Smooth muscle cell (in vitro differentiated cells): ENCODE data around the gene HDAC11. TPM values are rescaled to one million over a fixed set of nuclear protein-coding genes. Genes with fewer than 3 reads are reported as not detected.

Experiments
- DNase-seq: peaks from one replicate; lab custom pipeline; 2025; ENCODE audit not compliant: unreplicated experiment; lab: John Stamatoyannopoulos, UW
- H2AFZ ChIP-seq: fragments of 200-600 bp; sonication (generic); 2 replicates; pipeline ENCODE4 v1.6.0; 2016; ENCODE audit warnings: antibody characterized with exemption, low read depth, mild to moderate bottlenecking
- H3F3A ChIP-seq: fragments of 200-600 bp; sonication (generic); 2 replicates; pipeline ENCODE4 v1.6.0; 2017; ENCODE audit warnings: antibody characterized with exemption, low read depth
- H3K27ac ChIP-seq: fragments of 200-600 bp; sonication (generic); 2 replicates; pipeline ENCODE4 v1.5.1; 2016; ENCODE audit warnings: low read depth, mild to moderate bottlenecking
- H3K27me3 ChIP-seq: fragments of 200-600 bp; sonication (generic); 2 replicates; pipeline ENCODE4 v1.6.1; 2016; ENCODE audit warnings: low read depth, mild to moderate bottlenecking
- H3K36me3 ChIP-seq: fragments of 200-600 bp; sonication (generic); 2 replicates; pipeline ENCODE4 v1.5.1; 2016; ENCODE audit warnings: low read depth
- H3K4me1 ChIP-seq: fragments of 200-600 bp; sonication (generic); 2 replicates; pipeline ENCODE4 v1.5.1; 2016; ENCODE audit warnings: low read depth
- H3K4me2 ChIP-seq: fragments of 200-600 bp; sonication (generic); 2 replicates; pipeline ENCODE4 v1.6.0; 2016; ENCODE audit warnings: mild to moderate bottlenecking
- H3K4me3 ChIP-seq: fragments of 200-600 bp; sonication (generic); 2 replicates; pipeline ENCODE4 v1.5.1; 2016; ENCODE audit warnings: mild to moderate bottlenecking
- H3K79me2 ChIP-seq: fragments of 200-600 bp; sonication (generic); 2 replicates; pipeline ENCODE4 v1.6.0; 2016; ENCODE audit warnings: low read depth, mild to moderate bottlenecking
- H3K9ac ChIP-seq: fragments of 200-600 bp; sonication (generic); 2 replicates; pipeline ENCODE4 v1.6.0; 2016; ENCODE audit warnings: low read depth
- H3K9me3 ChIP-seq: fragments of 200-600 bp; sonication (generic); replicated peaks from 2 replicates; pipeline ENCODE4 v1.5.1; 2016; ENCODE audit warnings: low read depth
- H4K20me1 ChIP-seq: fragments of 200-600 bp; sonication (generic); 2 replicates; pipeline ENCODE4 v1.6.0; 2016; ENCODE audit warnings: low read depth
- CTCF ChIP-seq: fragments of 200-600 bp; sonication (generic); IDR thresholded peaks from 2 replicates; pipeline ENCODE4 v1.5.1; 2017; ENCODE audit warnings: borderline replicate concordance, mild to moderate bottlenecking, antibody characterized with exemption; ENCODE audit not compliant: insufficient read depth, poor library complexity, severe bottlenecking
- WGBS: methylation state at CpG from one replicate; pipeline ENCODE4 v1.1.7; 2016; ENCODE audit warnings: low lambda C conversion rate; 5-methylcytosine and 5-hydroxymethylcytosine counted together
- polyA plus RNA-seq: library from polyadenylated mRNA; unstranded; fragments of >200 nt; fragmentation: Nextera tagmentation; extraction: Ambion mirVana; gene quantifications from 2 replicates; pipeline ENCODE4 v1.2.1, GENCODE V29; 2016
- total RNA-seq: library from RNA; depleted of rRNA; stranded (reverse); fragments of >200 nt; gene quantifications from 2 replicates; pipeline ENCODE4 v1.2.3, GENCODE V29; 2014

HDAC11 gene
- total and polyA plus RNA-seq, 2 experiments from 2014 or later: 9.6 to 14.8 TPM

- Histone ChIP-seq H3K36me3 (no peaks in the 10 kb centered on the region), H3K27me3 (no peaks in the 10 kb centered on the region), H3K79me2 (no peaks in the 10 kb centered on the region), H3K4me2 (no peak overlapping the region), H3K9ac (no peak overlapping the region), H3F3A (peaks cover 22% of the 10 kb centered on the region), H3K9me3 (no peaks in the 10 kb centered on the region), H3K4me3 (no peak overlapping the region), H3K4me1 (peaks cover 16% of the 10 kb centered on the region), H2AFZ (no peak overlapping the region), H4K20me1 (no peaks in the 10 kb centered on the region), H3K27ac (no peak overlapping the region)
- 87% methylated on average over 15 of the region's 15 CpGs for WGBS
- no peak for DNase-seq
- no peak for TF ChIP-seq CTCF
Measured at GRCh38 chr3:13509059-13509815, 29.1 kb downstream of the HDAC11 start.

- no peaks in the 10 kb centered on the region for H4K20me1 ChIP-seq
- no peaks in the 10 kb centered on the region for H3K9me3 ChIP-seq
Measured at GRCh38 chr3:13509816-13510192, 29.7 kb downstream of the HDAC11 start.

GRCh38 chr3:13512451-13512850 lies 32.3 kb downstream of the HDAC11 start:
- Histone ChIP-seq H2AFZ (no peak overlapping the region), H3F3A (peaks cover 17% of the 10 kb centered on the region), H3K27me3 (no peaks in the 10 kb centered on the region), H3K36me3 (no peaks in the 10 kb centered on the region), H3K4me1 (peaks cover 16% of the 10 kb centered on the region), H4K20me1 (no peaks in the 10 kb centered on the region), H3K79me2 (no peaks in the 10 kb centered on the region), H3K9me3 (no peaks in the 10 kb centered on the region), H3K27ac (no peak overlapping the region), H3K4me3 (no peak overlapping the region), H3K9ac (no peak overlapping the region), H3K4me2 (no peak overlapping the region)
- 95% methylated on average over 7 of the region's 7 CpGs for WGBS
- no peak for DNase-seq
- TF ChIP-seq CTCF: no peak

More at GRCh38 chr3:13509816-13510192, 29.7 kb downstream of the HDAC11 start:
- H3K9ac ChIP-seq: no peak overlapping the region
- H3K36me3 ChIP-seq: no peaks in the 10 kb centered on the region
- no peak overlapping the region for H3K4me2 ChIP-seq
- peaks cover 16% of the 10 kb centered on the region for H3K4me1 ChIP-seq
- H3F3A ChIP-seq: peaks cover 22% of the 10 kb centered on the region
- WGBS: 98% methylated on average over 8 of the region's 8 CpGs
- no peak overlapping the region for H3K27ac ChIP-seq
- no peaks in the 10 kb centered on the region for H3K79me2 ChIP-seq
- H3K4me3 ChIP-seq: no peak overlapping the region
- no peaks in the 10 kb centered on the region for H3K27me3 ChIP-seq
- H2AFZ ChIP-seq: no peak overlapping the region
- no peak for TF ChIP-seq CTCF
- DNase-seq: no peak
